Breast epithelium (tissue), 4 donors: Measurements from ENCODE around the gene IQUB. TPM values are rescaled to one million over a fixed set of nuclear protein-coding genes. Genes with fewer than 3 reads are reported as not detected.

Experiments
- DNase-seq, 2 donors: peaks; one replicate each; pipeline ENCODE4 v3.0.0-alpha.2; 2019; ENCODE audit warnings: low spot score in 2 of 2
- H3K27ac ChIP-seq, 2 donors: fragments of 200-600 bp; sonication (generic) in 1 of 2; one replicate each; pipeline ENCODE4 v1.5.1; 2016 to 2019; ENCODE audit warnings: mild to moderate bottlenecking in 1 of 2
- H3K27me3 ChIP-seq, 2 donors: fragments of 200-600 bp; sonication (generic) in 1 of 2; one replicate each; pipeline versions ENCODE4 v1.5.1 to v1.6.0; 2017 to 2019; ENCODE audit warnings: control low read depth in 1 of 2, mild to moderate bottlenecking in 1 of 2
- H3K36me3 ChIP-seq: fragments of 200-600 bp; one replicate; pipeline ENCODE4 v1.5.1; 2019
- H3K4me1 ChIP-seq, 2 donors: fragments of 200-600 bp; sonication (generic); one replicate each; pipeline ENCODE4 v1.5.1; 2016 to 2019; ENCODE audit warnings: control low read depth in 1 of 2
- H3K4me3 ChIP-seq, 3 donors: fragments of 200-600 bp; sonication (generic); 1 replicate in 2 of 3; 2 replicates in 1 of 3; pipeline ENCODE4 v1.5.1; 2016 to 2019; ENCODE audit warnings: mild to moderate bottlenecking in 3 of 3, moderate library complexity in 2 of 3
- H3K9me3 ChIP-seq, 2 donors: fragments of 200-600 bp; sonication (generic) in 1 of 2; one replicate each; pipeline ENCODE4 v1.5.1; 2016 to 2019; ENCODE audit warnings: control low read depth in 1 of 2
- POLR2A ChIP-seq: fragments of 450-650 bp; IDR thresholded peaks from one replicate; pipeline ENCODE4 v1.6.1; 2016; ENCODE audit warnings: antibody characterized with exemption, mild to moderate bottlenecking, moderate library complexity
- POLR2AphosphoS5 ChIP-seq, 3 donors: sonication (generic); formaldehyde crosslinking; IDR thresholded peaks; one replicate each; pipeline ENCODE4 v1.6.1; 2017; ENCODE audit warnings: antibody characterized with exemption in 3 of 3
- intact Hi-C: fragments of 100-400 bp; cut with DNase I; formaldehyde crosslinking; loops from one replicate; pipeline ENCODE4 v1.15.1; 2023; ENCODE audit warnings: low total_unique reads
- total RNA-seq, 3 donors: library from RNA; depleted of rRNA; stranded (reverse); fragments of >200 nt; gene quantifications; one replicate each; pipeline ENCODE4 v1.1.0, GENCODE V29; 2016
- TF ChIP-seq, protein P1 (sequence below), 3 donors: fragments of 450-650 bp; IDR thresholded peaks; one replicate each; pipeline ENCODE4 v1.5.1; 2016 to 2017; ENCODE audit warnings: antibody characterized with exemption in 3 of 3, mild to moderate bottlenecking in 3 of 3, moderate library complexity in 3 of 3

The IQUB gene
- total RNA-seq, 3 donors from 2014 or later = 0.32 to 8.2 (median 3.3) TPM

DNA sequence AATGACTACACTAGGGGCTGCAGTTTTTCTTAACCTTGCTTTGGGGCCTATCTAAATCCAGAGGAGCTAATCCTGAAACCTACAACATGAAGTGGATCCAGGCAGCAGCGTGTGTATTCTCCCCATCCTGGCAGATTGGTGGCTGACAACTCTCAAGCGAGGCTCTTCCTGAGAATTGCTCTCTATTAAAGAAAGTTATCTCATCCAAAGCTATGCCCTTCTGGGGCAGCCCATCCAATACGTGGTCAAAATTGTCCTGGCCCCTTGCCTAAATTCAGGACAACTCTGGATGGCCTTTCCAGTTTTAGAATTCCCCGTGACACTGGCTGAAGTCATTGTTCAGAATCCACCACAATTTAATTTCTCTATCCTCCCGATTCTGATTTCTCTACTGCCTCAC, 66.1 kb downstream of the IQUB start:
- Histone ChIP-seq H3K36me3 (no peaks in the 10 kb centered on the region), H3K4me3 (no peak overlapping the region), H3K4me1 (no peaks in the 10 kb centered on the region), H3K27ac (no peak overlapping the region), H3K27me3 (no peaks in the 10 kb centered on the region), H3K9me3 (no peaks in the 10 kb centered on the region)
- intact Hi-C loops = no loop called here
- TF ChIP-seq, protein P1, sequence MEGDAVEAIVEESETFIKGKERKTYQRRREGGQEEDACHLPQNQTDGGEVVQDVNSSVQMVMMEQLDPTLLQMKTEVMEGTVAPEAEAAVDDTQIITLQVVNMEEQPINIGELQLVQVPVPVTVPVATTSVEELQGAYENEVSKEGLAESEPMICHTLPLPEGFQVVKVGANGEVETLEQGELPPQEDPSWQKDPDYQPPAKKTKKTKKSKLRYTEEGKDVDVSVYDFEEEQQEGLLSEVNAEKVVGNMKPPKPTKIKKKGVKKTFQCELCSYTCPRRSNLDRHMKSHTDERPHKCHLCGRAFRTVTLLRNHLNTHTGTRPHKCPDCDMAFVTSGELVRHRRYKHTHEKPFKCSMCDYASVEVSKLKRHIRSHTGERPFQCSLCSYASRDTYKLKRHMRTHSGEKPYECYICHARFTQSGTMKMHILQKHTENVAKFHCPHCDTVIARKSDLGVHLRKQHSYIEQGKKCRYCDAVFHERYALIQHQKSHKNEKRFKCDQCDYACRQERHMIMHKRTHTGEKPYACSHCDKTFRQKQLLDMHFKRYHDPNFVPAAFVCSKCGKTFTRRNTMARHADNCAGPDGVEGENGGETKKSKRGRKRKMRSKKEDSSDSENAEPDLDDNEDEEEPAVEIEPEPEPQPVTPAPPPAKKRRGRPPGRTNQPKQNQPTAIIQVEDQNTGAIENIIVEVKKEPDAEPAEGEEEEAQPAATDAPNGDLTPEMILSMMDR (IDR thresholded peaks at IDR 0.05) = no peak
- TF ChIP-seq POLR2A = no peak
- TF ChIP-seq POLR2AphosphoS5 (IDR thresholded peaks at IDR 0.05) = no peak
- DNase-seq = no peak

DNA sequence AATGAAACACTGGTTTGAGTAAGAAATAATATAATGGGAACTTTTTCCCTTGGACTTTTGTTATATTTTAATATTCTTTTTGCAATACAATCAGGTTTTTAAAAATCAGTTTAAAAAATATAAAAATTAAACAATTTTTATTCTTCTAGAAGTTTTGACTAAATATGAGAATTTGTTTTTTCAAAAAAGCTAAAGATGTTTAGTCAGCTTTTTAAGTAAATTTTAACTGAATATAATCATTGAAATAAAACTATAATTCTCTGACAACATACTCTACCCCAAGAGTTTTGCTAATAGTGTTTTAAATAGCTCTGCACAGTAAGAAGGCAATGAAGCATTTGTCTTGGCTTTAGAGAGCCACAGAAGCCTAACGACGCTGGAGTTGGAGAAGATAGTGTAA, 70.5 kb downstream of the IQUB start:
- TF ChIP-seq POLR2A = no peak
- TF ChIP-seq POLR2AphosphoS5 (IDR thresholded peaks at IDR 0.05) = no peak
- TF ChIP-seq, protein P1 (IDR thresholded peaks at IDR 0.05) = no peak
- intact Hi-C loops = no loop called here
- no peaks in the 10 kb centered on the region for H3K9me3 ChIP-seq

DNA sequence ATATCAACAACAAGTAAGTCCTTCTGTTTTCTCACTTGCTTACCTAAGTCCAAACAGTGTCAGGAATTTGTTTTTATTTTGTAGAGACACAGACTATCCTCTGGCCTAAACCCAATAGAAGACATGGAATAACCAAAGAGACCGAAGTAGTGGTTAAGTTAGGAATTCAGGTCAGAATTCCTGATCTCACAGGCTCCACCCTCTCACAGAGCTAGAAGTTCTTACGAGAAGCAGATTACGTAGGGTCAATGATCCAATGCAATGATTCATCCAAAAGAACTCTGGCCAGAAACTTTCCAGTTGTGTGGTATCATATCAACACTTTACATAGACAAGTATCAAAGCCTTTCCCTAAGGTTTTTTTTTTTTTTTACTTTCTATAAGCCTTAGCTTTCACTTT, 73.8 kb downstream of the IQUB start:
- no peak overlapping the region for H3K27ac ChIP-seq
- TF ChIP-seq, protein P1 (IDR thresholded peaks at IDR 0.05) = no peak
- TF ChIP-seq POLR2AphosphoS5 (IDR thresholded peaks at IDR 0.05) = no peak
- TF ChIP-seq POLR2A = no peak
- no peak overlapping the region for H3K4me3 ChIP-seq
- H3K27me3 ChIP-seq = no peaks in the 10 kb centered on the region
- intact Hi-C loops = no loop called here
- H3K9me3 ChIP-seq = no peaks in the 10 kb centered on the region
- H3K36me3 ChIP-seq = no peaks in the 10 kb centered on the region
- no peak for DNase-seq
- no peaks in the 10 kb centered on the region for H3K4me1 ChIP-seq

More for the DNA sequence above, 70.5 kb downstream of the IQUB start:
- Histone ChIP-seq H3K4me1 (no peaks in the 10 kb centered on the region), H3K4me3 (no peak overlapping the region), H3K36me3 (no peaks in the 10 kb centered on the region), H3K27ac (no peak overlapping the region), H3K27me3 (no peaks in the 10 kb centered on the region)
- no peak for DNase-seq

DNA sequence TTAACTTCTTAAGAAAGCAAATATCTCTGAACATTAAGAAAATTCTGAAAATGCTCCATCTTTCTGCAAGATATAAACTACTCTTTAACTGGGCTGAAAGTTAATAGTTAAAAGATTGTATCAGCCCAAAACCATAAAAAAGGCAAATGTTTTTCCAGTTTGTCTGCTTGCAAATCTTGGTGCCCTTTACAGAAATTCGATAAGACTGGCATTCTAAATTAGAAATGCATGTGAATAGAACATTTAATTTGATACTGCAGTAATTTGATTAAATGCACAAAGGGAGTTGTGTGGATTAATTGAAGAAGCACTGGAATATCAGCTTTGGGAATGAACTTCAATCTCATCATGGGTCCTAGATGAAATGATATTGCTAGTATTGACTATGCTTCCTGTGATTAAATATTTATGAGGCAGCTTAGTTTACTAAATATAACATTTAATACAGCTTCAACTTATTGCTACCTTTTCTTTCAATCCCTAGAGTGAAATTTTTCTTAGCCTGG, 78.4 kb downstream of the IQUB start:
- no peaks in the 10 kb centered on the region for H3K36me3 ChIP-seq
- no peaks in the 10 kb centered on the region for H3K27me3 ChIP-seq
- no peaks in the 10 kb centered on the region for H3K4me1 ChIP-seq
- intact Hi-C loops = no loop called here
- H3K27ac ChIP-seq = no peak overlapping the region
- no peak overlapping the region for H3K4me3 ChIP-seq
- TF ChIP-seq POLR2A = no peak
- TF ChIP-seq POLR2AphosphoS5 (IDR thresholded peaks at IDR 0.05) = no peak
- TF ChIP-seq, protein P1 (IDR thresholded peaks at IDR 0.05) = no peak
- no peak for DNase-seq
- no peaks in the 10 kb centered on the region for H3K9me3 ChIP-seq

DNA sequence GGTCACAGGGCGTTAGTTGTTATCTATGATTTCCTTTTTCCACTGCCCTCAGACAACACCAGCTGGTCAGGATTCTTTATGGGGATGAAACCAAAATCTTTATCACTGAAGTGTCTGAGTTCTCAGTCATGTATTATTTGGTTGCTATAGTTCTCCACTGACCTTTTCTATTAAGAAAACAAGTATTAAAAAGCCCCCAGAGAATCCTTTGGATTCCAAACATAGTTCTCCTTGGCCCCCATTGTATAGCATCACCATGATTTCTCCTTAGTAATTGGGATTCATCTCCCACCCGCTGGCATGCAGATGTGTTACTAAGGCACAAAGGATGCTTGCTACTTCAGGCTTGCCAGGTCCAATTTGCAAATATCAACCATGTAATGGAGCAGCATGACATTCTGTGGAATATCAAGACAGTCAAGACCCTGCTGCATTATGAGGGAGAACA, 94.3 kb downstream of the IQUB start:
- DNase-seq = no peak
- H3K4me3 ChIP-seq = no peak overlapping the region
- intact Hi-C loops = no loop called here
- no peaks in the 10 kb centered on the region for H3K4me1 ChIP-seq
- no peaks in the 10 kb centered on the region for H3K9me3 ChIP-seq
- H3K27me3 ChIP-seq = no peaks in the 10 kb centered on the region
- no peaks in the 10 kb centered on the region for H3K36me3 ChIP-seq
- H3K27ac ChIP-seq = no peak overlapping the region
- TF ChIP-seq, protein P1 (IDR thresholded peaks at IDR 0.05) = no peak
- TF ChIP-seq POLR2A = no peak
- no peak for TF ChIP-seq POLR2AphosphoS5 (IDR thresholded peaks at IDR 0.05)
